ENCODE measurements around the gene PRKD2.
A peak's percentile ranks its signal among the peaks of the same experiment; 100 is the strongest.

The PRKD2 gene

DNA sequence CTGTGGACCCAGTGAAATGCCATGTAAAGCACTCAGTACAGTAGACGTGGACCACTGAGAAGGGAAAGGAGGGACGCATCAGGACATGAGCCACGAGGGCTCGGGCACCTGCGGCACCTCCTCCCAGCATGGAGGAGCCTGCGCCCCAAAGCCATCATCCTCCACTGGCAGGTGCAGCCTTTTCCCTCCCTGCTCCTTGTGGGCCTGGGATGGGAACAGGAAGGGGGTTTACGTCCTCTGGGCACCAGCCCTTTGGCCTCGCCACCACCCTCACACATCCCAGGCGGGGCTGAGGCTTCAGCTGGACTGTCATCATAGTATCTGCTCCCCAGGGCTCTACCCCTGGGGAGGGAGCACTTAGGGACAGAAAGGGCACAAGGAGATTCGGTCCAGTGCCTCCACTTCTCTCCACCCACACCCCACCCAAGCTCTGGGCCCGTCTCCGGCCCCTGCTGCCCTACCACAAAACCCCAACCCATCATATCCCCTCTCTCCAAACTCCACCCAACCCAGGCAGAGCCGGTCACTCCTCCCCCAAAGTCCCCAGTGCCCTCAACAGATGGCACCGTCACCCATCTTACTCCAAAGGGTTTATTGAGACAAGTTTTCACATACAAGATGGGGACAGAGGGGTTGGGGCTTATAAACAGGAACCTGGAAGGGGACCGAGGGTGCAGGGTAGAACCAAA, 2.2 kb upstream of the PRKD2 start:
- H3K9ac ChIP-seq (ENCODE audit: insufficient read length) = no peak overlapping the region
- peaks cover 35% of the 10 kb centered on the region; the same call in 1 of the 2 replicates for H3K36me3 ChIP-seq (ENCODE audit: insufficient read depth, low read length)
- H3K27ac ChIP-seq = no peak overlapping the region

GRCh38 chr19:46718157-46718933, 1.4 kb upstream of the PRKD2 start:
- TF ChIP-seq EZH2 (IDR thresholded peaks at IDR 0.05) = no peak
- H3K9ac ChIP-seq (ENCODE audit: insufficient read length) = no peak overlapping the region
- H3K4me3 ChIP-seq = no peak overlapping the region
- peaks cover 31% of the 10 kb centered on the region; the same call in 1 of the 2 replicates for H3K36me3 ChIP-seq (ENCODE audit: insufficient read depth, low read length)
- H3K9me3 ChIP-seq (ENCODE audit: low read depth, low read length) = no peaks in the 10 kb centered on the region
- peak overlapping the region; percentile 42 for H3K27ac ChIP-seq
- no peak for DNase-seq (ENCODE audit: low read depth, low spot score)

More for the DNA sequence above, 2.2 kb upstream of the PRKD2 start:
- Histone ChIP-seq H3K9me3 (ENCODE audit: low read depth, low read length) (no peaks in the 10 kb centered on the region), H3K4me3 (no peak overlapping the region)
- no peak for DNase-seq (ENCODE audit: low read depth, low spot score)
- no peak for TF ChIP-seq FOXP2 (optimal IDR thresholded peaks at IDR 0.05; ENCODE audit: control extremely low read depth, extremely low read length, insufficient read depth)
- no peak for TF ChIP-seq POLR2AphosphoS5 (IDR thresholded peaks at IDR 0.05; ENCODE audit: borderline replicate concordance, low read depth, low read length)
- TF ChIP-seq EZH2 (IDR thresholded peaks at IDR 0.05) = no peak

- no peaks in the 10 kb centered on the region for H3K9me3 ChIP-seq (ENCODE audit: low read depth, low read length)
- H3K9ac ChIP-seq (ENCODE audit: insufficient read length) = no peak overlapping the region
- no peak for TF ChIP-seq FOXP2 (optimal IDR thresholded peaks at IDR 0.05; ENCODE audit: control extremely low read depth, extremely low read length, insufficient read depth)
- TF ChIP-seq POLR2AphosphoS5 (IDR thresholded peaks at IDR 0.05; ENCODE audit: borderline replicate concordance, low read depth, low read length) = no peak
- TF ChIP-seq EZH2 (IDR thresholded peaks at IDR 0.05) = no peak
- H3K27ac ChIP-seq = peak overlapping the region; percentile 42
- peak overlapping the region; percentile 85 for H3K4me3 ChIP-seq
- no peak for DNase-seq (ENCODE audit: low read depth, low spot score)
- peaks cover 24% of the 10 kb centered on the region; the same call in 1 of the 2 replicates for H3K36me3 ChIP-seq (ENCODE audit: insufficient read depth, low read length)
Measured at GRCh38 chr19:46717716-46718143, 816 bp upstream of the PRKD2 start.

DNA sequence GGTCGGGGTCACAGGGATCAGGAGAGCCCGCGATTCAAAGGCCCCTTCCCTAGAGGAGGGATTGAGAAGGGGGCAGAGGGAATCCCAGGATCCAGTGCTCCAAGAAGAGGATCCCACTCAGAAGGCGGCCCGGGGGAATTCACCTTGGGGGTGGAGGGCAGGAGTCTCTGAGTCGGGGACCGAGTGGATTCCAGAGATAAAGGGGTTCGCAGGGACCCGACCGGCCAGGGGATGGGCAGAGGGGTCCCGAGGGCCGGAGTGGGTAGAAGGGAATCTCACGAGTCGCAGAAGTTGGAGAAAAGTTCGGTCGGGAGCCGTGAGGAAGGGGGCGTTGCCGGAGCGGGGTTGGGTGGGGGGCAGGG, 261 bp downstream of the PRKD2 start:
- Histone ChIP-seq H3K9ac (ENCODE audit: insufficient read length) (peak overlapping the region; percentile 80), H3K36me3 (ENCODE audit: insufficient read depth, low read length) (peaks cover 14% of the 10 kb centered on the region; the same call in 1 of the 2 replicates), H3K9me3 (ENCODE audit: low read depth, low read length) (no peaks in the 10 kb centered on the region), H3K27ac (0 out of 2 replicates have a peak overlapping the region, but pooled peaks have one; percentile 12), H3K4me3 (peak overlapping the region; percentile 85)
- TF ChIP-seq FOXP2 (optimal IDR thresholded peaks at IDR 0.05; ENCODE audit: control extremely low read depth, extremely low read length, insufficient read depth) (no peak), EZH2 (IDR thresholded peaks at IDR 0.05) (no peak), POLR2AphosphoS5 (IDR thresholded peaks at IDR 0.05; ENCODE audit: borderline replicate concordance, low read depth, low read length) (no peak)
- DNase-seq (ENCODE audit: low read depth, low spot score) = no peak

- no peak for TF ChIP-seq EZH2 (IDR thresholded peaks at IDR 0.05)
- no peak for TF ChIP-seq POLR2AphosphoS5 (IDR thresholded peaks at IDR 0.05; ENCODE audit: borderline replicate concordance, low read depth, low read length)
- no peak for TF ChIP-seq FOXP2 (optimal IDR thresholded peaks at IDR 0.05; ENCODE audit: control extremely low read depth, extremely low read length, insufficient read depth)
- H3K9me3 ChIP-seq (ENCODE audit: low read depth, low read length) = no peaks in the 10 kb centered on the region
- peak overlapping the region; percentile 80 for H3K9ac ChIP-seq (ENCODE audit: insufficient read length)
- no peak for DNase-seq (ENCODE audit: low read depth, low spot score)
- H3K36me3 ChIP-seq (ENCODE audit: insufficient read depth, low read length) = peaks cover 9% of the 10 kb centered on the region; the same call in 1 of the 2 replicates
- peak overlapping the region; percentile 85 for H3K4me3 ChIP-seq
- H3K27ac ChIP-seq = 0 out of 2 replicates have a peak overlapping the region, but pooled peaks have one; percentile 12
Measured at GRCh38 chr19:46715975-46716671, 791 bp downstream of the PRKD2 start.

GRCh38 chr19:46715620-46715974, 1.3 kb downstream of the PRKD2 start:
- Histone ChIP-seq H3K27ac (no peak overlapping the region), H3K4me3 (peak overlapping the region; percentile 85), H3K9ac (ENCODE audit: insufficient read length) (peak overlapping the region; percentile 14), H3K9me3 (ENCODE audit: low read depth, low read length) (no peaks in the 10 kb centered on the region), H3K36me3 (ENCODE audit: insufficient read depth, low read length) (peaks cover 4% of the 10 kb centered on the region; the same call in 1 of the 2 replicates)
- no peak for DNase-seq (ENCODE audit: low read depth, low spot score)
- TF ChIP-seq POLR2AphosphoS5 (IDR thresholded peaks at IDR 0.05; ENCODE audit: borderline replicate concordance, low read depth, low read length) (no peak), FOXP2 (optimal IDR thresholded peaks at IDR 0.05; ENCODE audit: control extremely low read depth, extremely low read length, insufficient read depth) (no peak), EZH2 (IDR thresholded peaks at IDR 0.05) (no peak)

DNA sequence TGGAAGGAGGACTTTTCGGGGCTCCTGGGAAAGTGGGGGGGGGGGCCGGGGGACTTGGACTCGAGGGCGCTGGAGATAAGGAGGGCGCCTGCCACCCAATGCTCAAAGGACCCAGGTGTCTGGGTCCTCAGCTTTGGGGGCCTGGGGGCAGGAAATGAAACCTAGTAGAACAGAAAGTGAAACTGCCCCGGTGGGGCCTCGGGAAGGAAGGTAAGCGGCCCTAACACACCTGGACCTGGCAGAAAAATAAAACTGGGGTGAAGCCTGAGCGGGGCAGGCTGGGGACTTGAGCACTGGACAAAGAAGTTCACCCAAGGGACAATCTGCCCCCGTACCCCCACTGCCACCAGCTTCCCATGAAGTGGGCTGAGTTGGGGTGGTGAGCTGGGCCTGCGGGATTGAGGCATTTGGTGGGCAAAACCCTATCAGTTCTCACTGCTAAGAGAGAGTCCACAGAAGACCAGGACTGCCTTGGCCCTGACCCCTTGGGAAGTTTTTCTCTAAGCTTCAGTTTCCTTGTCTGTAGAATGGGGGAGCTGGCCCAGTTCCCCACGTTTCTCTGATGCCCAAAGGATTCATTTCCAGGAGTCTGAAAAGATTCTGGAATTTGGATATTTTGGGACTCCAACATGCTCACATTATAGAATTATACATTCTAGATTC, 2.3 kb downstream of the PRKD2 start:
- DNase-seq (ENCODE audit: low read depth, low spot score) = no peak
- Histone ChIP-seq H3K9ac (ENCODE audit: insufficient read length) (peak overlapping the region; percentile 14), H3K27ac (no peak overlapping the region), H3K4me3 (peak overlapping the region; percentile 85), H3K9me3 (ENCODE audit: low read depth, low read length) (no peaks in the 10 kb centered on the region), H3K36me3 (ENCODE audit: insufficient read depth, low read length) (peaks cover 1% of the 10 kb centered on the region; the same call in 1 of the 2 replicates)
- no peak for TF ChIP-seq EZH2 (IDR thresholded peaks at IDR 0.05)
- no peak for TF ChIP-seq FOXP2 (optimal IDR thresholded peaks at IDR 0.05; ENCODE audit: control extremely low read depth, extremely low read length, insufficient read depth)
- no peak for TF ChIP-seq POLR2AphosphoS5 (IDR thresholded peaks at IDR 0.05; ENCODE audit: borderline replicate concordance, low read depth, low read length)
